Measurements from ENCODE around the gene TNIP3. TPM values are rescaled to one million over a fixed set of nuclear protein-coding genes. Genes with fewer than 3 reads are reported as not detected.

Gene TNIP3
- total RNA-seq, 1 donor from 2014 or later: 23.9 TPM

- H3K9me3 Mint-ChIP-seq: no peaks in the 10 kb centered on the region
- H3K27ac Mint-ChIP-seq: no peak overlapping the region
- H3K4me3 Mint-ChIP-seq: no peak overlapping the region
- no peak for DNase-seq (ENCODE audit: low spot score)
- peaks cover 10% of the 10 kb centered on the region for H3K36me3 Mint-ChIP-seq (ENCODE audit: low read depth)
- H3K27me3 Mint-ChIP-seq (ENCODE audit: insufficient read depth): no peaks in the 10 kb centered on the region
- intact Hi-C loops (cut with micrococcal nuclease): no loop called here
- H3K4me1 Mint-ChIP-seq (ENCODE audit: low read depth): peaks cover 52% of the 10 kb centered on the region
Observed at GRCh38 chr4:121168446-121169281, 4.5 kb upstream of the TNIP3 start.

GRCh38 chr4:121166976-121167375, 2.9 kb upstream of the TNIP3 start:
- H3K4me1 Mint-ChIP-seq (ENCODE audit: low read depth): peaks cover 44% of the 10 kb centered on the region
- no peaks in the 10 kb centered on the region for H3K9me3 Mint-ChIP-seq
- no peak for DNase-seq (ENCODE audit: low spot score)
- intact Hi-C loops (cut with micrococcal nuclease): loop anchor here (1.0 kb wide), 2 partner anchors 11 to 13 kb away; no protein-coding TSS in a partner anchor
- H3K36me3 Mint-ChIP-seq (ENCODE audit: low read depth): peaks cover 4% of the 10 kb centered on the region
- H3K4me3 Mint-ChIP-seq: no peak overlapping the region
- peaks cover under 1% of the 10 kb centered on the region for H3K27me3 Mint-ChIP-seq (ENCODE audit: insufficient read depth)
- H3K27ac Mint-ChIP-seq: no peak overlapping the region

GRCh38 chr4:121165206-121165605, 1.1 kb upstream of the TNIP3 start:
- Mint-ChIP-seq H3K27ac (no peak overlapping the region), H3K27me3 (ENCODE audit: insufficient read depth) (peaks cover 6% of the 10 kb centered on the region), H3K4me3 (no peak overlapping the region), H3K9me3 (no peaks in the 10 kb centered on the region), H3K36me3 (ENCODE audit: low read depth) (peaks cover 3% of the 10 kb centered on the region), H3K4me1 (ENCODE audit: low read depth) (peaks cover 34% of the 10 kb centered on the region)
- intact Hi-C loops (cut with micrococcal nuclease): no loop called here
- DNase-seq (ENCODE audit: low spot score): no peak

GRCh38 chr4:121156822-121157769, 7.0 kb downstream of the TNIP3 start:
- intact Hi-C loops (cut with micrococcal nuclease): no loop called here
- Mint-ChIP-seq H3K36me3 (ENCODE audit: low read depth) (peaks cover 18% of the 10 kb centered on the region), H3K27me3 (ENCODE audit: insufficient read depth) (peaks cover 19% of the 10 kb centered on the region), H3K4me3 (peak overlapping the region; percentile 80), H3K27ac (peak overlapping the region; percentile 27), H3K9me3 (no peaks in the 10 kb centered on the region), H3K4me1 (ENCODE audit: low read depth) (peaks cover 51% of the 10 kb centered on the region)
- peak; percentile 11 for DNase-seq (ENCODE audit: low spot score)

- H3K27me3 Mint-ChIP-seq (ENCODE audit: insufficient read depth): peaks cover 13% of the 10 kb centered on the region
- peaks cover 63% of the 10 kb centered on the region for H3K4me1 Mint-ChIP-seq (ENCODE audit: low read depth)
- intact Hi-C loops (cut with micrococcal nuclease): no loop called here
- H3K9me3 Mint-ChIP-seq: no peaks in the 10 kb centered on the region
- DNase-seq (ENCODE audit: low spot score): no peak
- H3K27ac Mint-ChIP-seq: no peak overlapping the region
- peaks cover 26% of the 10 kb centered on the region for H3K36me3 Mint-ChIP-seq (ENCODE audit: low read depth)
- H3K4me3 Mint-ChIP-seq: peak overlapping the region; percentile 58
Observed at GRCh38 chr4:121155893-121156292, 8.2 kb downstream of the TNIP3 start.

GRCh38 chr4:121154103-121154515, 10.0 kb downstream of the TNIP3 start:
- Mint-ChIP-seq H3K27me3 (ENCODE audit: insufficient read depth) (peaks cover 9% of the 10 kb centered on the region), H3K4me3 (peak overlapping the region; percentile 56), H3K9me3 (peaks cover 3% of the 10 kb centered on the region), H3K36me3 (ENCODE audit: low read depth) (peaks cover 31% of the 10 kb centered on the region), H3K27ac (peak overlapping the region; percentile 73), H3K4me1 (ENCODE audit: low read depth) (peaks cover 74% of the 10 kb centered on the region)
- intact Hi-C loops (cut with micrococcal nuclease): loop anchor here (1.0 to 5.0 kb wide), 11 partner anchors 12 to 1388 kb away; no protein-coding TSS in a partner anchor
- DNase-seq (ENCODE audit: low spot score): peak; percentile 39

- H3K4me3 Mint-ChIP-seq: no peak overlapping the region
- peaks cover 3% of the 10 kb centered on the region for H3K9me3 Mint-ChIP-seq
- H3K4me1 Mint-ChIP-seq (ENCODE audit: low read depth): peaks cover 84% of the 10 kb centered on the region
- no peak overlapping the region for H3K27ac Mint-ChIP-seq
- peaks cover 29% of the 10 kb centered on the region for H3K36me3 Mint-ChIP-seq (ENCODE audit: low read depth)
- intact Hi-C loops (cut with micrococcal nuclease): loop anchor here (5.0 kb wide), 3 partner anchors 90 to 1390 kb away; no protein-coding TSS in a partner anchor
- peaks cover 7% of the 10 kb centered on the region for H3K27me3 Mint-ChIP-seq (ENCODE audit: insufficient read depth)
- no peak for DNase-seq (ENCODE audit: low spot score)
Observed at GRCh38 chr4:121151942-121152341, 12.2 kb downstream of the TNIP3 start.

- Mint-ChIP-seq H3K4me3 (no peak overlapping the region), H3K27ac (peak overlapping the region; percentile 45), H3K4me1 (ENCODE audit: low read depth) (peaks cover 75% of the 10 kb centered on the region), H3K9me3 (peaks cover 3% of the 10 kb centered on the region), H3K36me3 (ENCODE audit: low read depth) (peaks cover 26% of the 10 kb centered on the region), H3K27me3 (ENCODE audit: insufficient read depth) (peaks cover 3% of the 10 kb centered on the region)
- intact Hi-C loops (cut with micrococcal nuclease): loop anchor here (1.0 to 5.0 kb wide), 5 partner anchors 12 to 1392 kb away; no protein-coding TSS in a partner anchor
- DNase-seq (ENCODE audit: low spot score): no peak
Observed at GRCh38 chr4:121150486-121150885, 13.6 kb downstream of the TNIP3 start.

- no peak for DNase-seq (ENCODE audit: low spot score)
- Mint-ChIP-seq H3K27me3 (ENCODE audit: insufficient read depth) (peaks cover 3% of the 10 kb centered on the region), H3K9me3 (peaks cover 3% of the 10 kb centered on the region), H3K4me3 (no peak overlapping the region), H3K27ac (no peak overlapping the region), H3K36me3 (ENCODE audit: low read depth) (peaks cover 26% of the 10 kb centered on the region), H3K4me1 (ENCODE audit: low read depth) (peaks cover 71% of the 10 kb centered on the region)
- intact Hi-C loops (cut with micrococcal nuclease): loop anchor here (1.0 to 5.0 kb wide), 5 partner anchors 12 to 1392 kb away; no protein-coding TSS in a partner anchor
Observed at GRCh38 chr4:121150003-121150402, 14.1 kb downstream of the TNIP3 start.

GRCh38 chr4:121148621-121149020, 15.5 kb downstream of the TNIP3 start:
- Mint-ChIP-seq H3K27ac (no peak overlapping the region), H3K4me3 (no peak overlapping the region), H3K27me3 (ENCODE audit: insufficient read depth) (peaks cover 3% of the 10 kb centered on the region), H3K4me1 (ENCODE audit: low read depth) (peaks cover 61% of the 10 kb centered on the region), H3K9me3 (peaks cover 3% of the 10 kb centered on the region), H3K36me3 (ENCODE audit: low read depth) (peaks cover 24% of the 10 kb centered on the region)
- intact Hi-C loops (cut with micrococcal nuclease): no loop called here
- DNase-seq (ENCODE audit: low spot score): no peak

GRCh38 chr4:121148000-121148399, 16.1 kb downstream of the TNIP3 start:
- DNase-seq (ENCODE audit: low spot score): no peak
- H3K27ac Mint-ChIP-seq: no peak overlapping the region
- H3K36me3 Mint-ChIP-seq (ENCODE audit: low read depth): peaks cover 27% of the 10 kb centered on the region
- H3K9me3 Mint-ChIP-seq: peaks cover 3% of the 10 kb centered on the region
- peaks cover 3% of the 10 kb centered on the region for H3K27me3 Mint-ChIP-seq (ENCODE audit: insufficient read depth)
- intact Hi-C loops (cut with micrococcal nuclease): no loop called here
- H3K4me3 Mint-ChIP-seq: no peak overlapping the region
- peaks cover 58% of the 10 kb centered on the region for H3K4me1 Mint-ChIP-seq (ENCODE audit: low read depth)

- Mint-ChIP-seq H3K27me3 (ENCODE audit: insufficient read depth) (peaks cover 3% of the 10 kb centered on the region), H3K4me1 (ENCODE audit: low read depth) (peaks cover 45% of the 10 kb centered on the region), H3K9me3 (peaks cover 3% of the 10 kb centered on the region), H3K4me3 (no peak overlapping the region), H3K36me3 (ENCODE audit: low read depth) (peaks cover 25% of the 10 kb centered on the region), H3K27ac (no peak overlapping the region)
- no peak for DNase-seq (ENCODE audit: low spot score)
- intact Hi-C loops (cut with micrococcal nuclease): no loop called here
Observed at GRCh38 chr4:121146530-121146929, 17.6 kb downstream of the TNIP3 start.
